GM15510 (cell line): ENCODE data around the gene CCDC196.

ENCODE experiments used
- POLR2A ChIP-seq: IDR thresholded peaks from 3 replicates; pipeline ENCODE4 v1.6.1; 2011; ENCODE audit warnings: borderline replicate concordance; ENCODE audit not compliant: insufficient read length; ENCODE audit errors: extremely low read depth

The CCDC196 gene

GRCh38 chr14:66509874-66510273 is 23.7 kb downstream of the CCDC196 start:
- TF ChIP-seq POLR2A, result no peak

DNA sequence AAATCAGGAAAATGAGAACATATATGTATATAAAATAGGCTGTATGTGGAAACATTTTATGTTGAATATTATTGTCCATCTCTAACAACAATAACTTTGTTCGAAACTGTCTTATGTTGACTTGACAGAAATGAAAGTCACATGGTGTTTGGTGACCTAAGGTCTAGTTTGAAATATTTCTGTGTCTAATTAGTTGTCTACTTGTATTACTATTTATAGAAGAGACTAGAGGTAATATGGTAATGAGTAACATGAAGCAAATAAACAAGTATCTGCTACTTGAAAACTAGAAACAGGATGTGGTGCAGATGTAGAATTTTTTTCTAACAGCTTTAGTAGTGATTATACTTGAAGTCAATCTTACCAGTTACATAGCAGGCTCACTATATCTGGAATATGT is 25.7 kb downstream of the CCDC196 start:
- no peak for TF ChIP-seq POLR2A

GRCh38 chr14:66514213-66514612 is 28.0 kb downstream of the CCDC196 start:
- TF ChIP-seq POLR2A, result no peak

GRCh38 chr14:66530526-66530925 is 44.4 kb downstream of the CCDC196 start:
- no peak for TF ChIP-seq POLR2A

- TF ChIP-seq POLR2A, result no peak
These were observed 52.9 kb downstream of the CCDC196 start for GRCh38 chr14:66539034-66539433.

DNA sequence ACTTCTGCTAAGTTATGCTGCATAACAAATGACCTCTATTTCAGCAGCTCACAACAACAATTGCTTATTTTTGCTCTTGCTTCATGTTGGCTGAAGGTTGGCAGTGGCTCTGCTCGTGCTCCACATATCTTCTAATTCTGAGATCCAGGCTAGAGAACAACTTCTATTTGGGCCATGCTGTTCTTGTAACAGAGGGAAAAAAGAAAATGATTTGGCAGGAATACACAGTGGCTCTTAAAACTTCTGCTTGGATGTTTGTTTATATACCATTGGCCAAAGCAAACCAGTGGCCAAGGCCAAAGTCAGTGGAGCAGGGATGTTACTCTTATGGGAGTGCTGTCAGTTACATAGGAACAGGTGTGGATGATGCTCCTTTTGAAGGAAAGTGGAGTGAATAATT is 53.9 kb downstream of the CCDC196 start:
- TF ChIP-seq POLR2A, result no peak

DNA sequence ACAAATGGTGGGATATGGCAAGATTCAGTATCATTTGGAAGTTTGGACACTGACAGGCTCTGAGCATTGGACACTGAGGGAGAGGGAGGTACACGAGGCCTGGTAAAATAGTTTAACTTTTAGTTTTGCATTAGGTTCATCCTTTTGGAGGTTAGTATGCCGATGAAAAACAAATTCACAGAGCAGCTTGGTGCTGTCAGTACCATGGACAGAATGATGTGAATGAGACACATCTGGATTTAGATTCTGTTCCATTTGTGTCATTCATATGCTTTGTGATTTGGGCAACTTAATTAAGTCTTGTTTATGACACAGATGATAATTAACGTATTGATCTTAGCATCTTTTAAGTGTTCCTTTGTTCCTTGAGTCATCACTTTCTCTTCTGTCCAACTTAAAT is 55.5 kb downstream of the CCDC196 start:
- no peak for TF ChIP-seq POLR2A

DNA sequence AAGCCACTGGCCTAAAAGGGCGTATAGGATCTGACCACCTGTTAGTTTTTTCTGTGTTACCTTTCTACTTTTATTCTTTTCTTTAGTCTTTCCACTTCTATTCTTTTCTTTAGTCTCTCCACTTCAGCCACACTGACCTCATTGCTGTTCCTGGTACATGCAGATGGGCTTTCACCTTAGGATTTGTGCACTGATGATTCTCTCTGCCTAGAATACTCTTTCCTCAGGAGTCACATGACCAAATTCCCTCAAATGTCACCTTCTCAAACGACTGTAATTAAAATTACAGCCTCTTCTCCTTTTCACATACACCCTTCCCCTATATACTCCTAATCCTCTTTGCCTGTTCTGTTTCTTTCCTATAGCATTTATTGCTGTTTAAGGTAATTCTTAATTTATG is 57.8 kb downstream of the CCDC196 start:
- TF ChIP-seq POLR2A, result no peak
